GM21515 (cell line): ENCODE measurements around the gene DND1.
"Not testable (repeated sequence)": the region's sequence is repeated elsewhere in the genome, so short reads cannot be mapped to it uniquely, and the experiment has no call there.

Experiments used
- ATAC-seq: cut with Tn5 transposase; IDR thresholded peaks from one replicate; pipeline ENCODE4 v1.9.1; 2021; ENCODE audit not compliant: unreplicated experiment

Gene DND1

DNA sequence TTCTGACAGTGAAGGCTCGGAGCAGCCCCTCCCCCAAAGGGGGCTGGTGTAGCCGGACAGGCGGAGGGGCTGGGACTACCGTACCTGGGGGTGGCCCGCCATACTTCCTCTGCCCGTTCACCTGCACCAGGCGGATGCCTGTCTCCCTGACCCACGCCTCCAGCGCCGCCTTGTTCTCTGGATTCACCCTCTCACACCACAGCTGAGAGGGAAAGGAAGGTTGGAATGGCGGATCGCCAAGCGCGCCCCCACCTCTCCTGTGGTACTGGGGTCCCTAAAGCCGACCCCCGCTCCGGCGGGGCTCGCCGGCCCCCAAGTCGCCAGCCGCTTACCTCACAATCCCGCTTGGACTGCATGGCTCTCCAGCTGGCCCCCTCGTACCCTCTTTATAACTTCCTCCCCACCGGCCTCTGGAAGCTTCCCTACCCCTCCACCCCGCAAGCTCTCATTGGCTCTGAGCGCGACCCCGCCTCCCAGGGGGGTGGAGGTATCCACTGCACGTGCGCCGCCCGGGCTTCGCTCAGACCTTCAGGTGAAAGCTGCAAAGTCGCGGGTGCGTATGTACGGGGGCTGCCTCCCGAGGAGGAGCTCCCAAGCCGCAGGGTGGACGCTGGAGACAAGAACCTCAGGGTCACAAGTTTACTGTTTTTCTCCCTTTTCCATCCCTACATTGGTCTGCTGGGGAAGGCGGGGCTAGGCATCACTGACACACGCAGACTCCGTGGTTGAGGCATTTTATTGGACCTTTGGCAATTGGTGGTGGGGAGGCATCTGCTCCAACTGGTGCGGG is at the start of gene DND1:
Gene DND1 (minus strand): TSS at position 390 of the 790 bp plus-strand sequence. CDS start 34 bp downstream, at position 356.
- no peak for ATAC-seq

DNA sequence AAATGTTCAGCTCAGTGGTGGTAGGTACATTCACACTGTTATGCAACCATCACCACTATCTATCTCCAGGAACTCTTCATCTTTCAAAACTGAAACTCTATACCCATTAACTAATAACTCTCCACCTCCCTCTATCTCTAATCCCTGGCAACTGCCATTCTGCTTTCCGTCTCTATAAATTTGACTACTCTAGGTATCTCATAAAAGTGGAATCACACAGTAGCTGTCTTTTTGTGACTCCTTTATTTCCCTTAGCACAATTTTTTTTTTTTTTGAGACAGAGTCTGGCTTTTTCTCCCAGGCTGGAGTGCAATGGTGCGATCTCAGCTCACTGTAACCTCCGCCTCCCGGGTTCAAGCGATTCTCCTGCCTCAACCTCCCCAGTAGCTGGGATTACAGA is 48.0 kb upstream of the DND1 start:
- ATAC-seq: not testable (repeated sequence)

DNA sequence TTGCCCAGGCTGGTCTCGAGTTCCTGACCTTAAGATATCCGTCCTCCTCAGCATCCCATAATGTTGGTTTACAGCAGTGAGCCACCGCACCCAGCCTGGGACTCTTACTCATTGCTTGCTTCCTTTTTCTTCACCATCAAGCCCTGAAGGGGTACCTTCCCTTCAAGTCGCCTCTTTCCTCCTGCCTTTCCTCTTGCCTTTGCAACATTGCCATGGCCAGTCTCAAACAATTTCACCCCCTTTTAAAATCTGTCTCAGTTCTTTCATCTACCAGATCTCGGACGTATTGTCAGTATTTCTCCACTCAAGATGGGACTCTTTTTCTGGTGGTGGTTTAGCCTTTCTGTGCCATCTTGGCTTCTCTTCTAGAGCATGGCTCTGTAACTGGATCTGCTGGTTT is 47.4 kb upstream of the DND1 start:
- not testable (repeated sequence) for ATAC-seq

DNA sequence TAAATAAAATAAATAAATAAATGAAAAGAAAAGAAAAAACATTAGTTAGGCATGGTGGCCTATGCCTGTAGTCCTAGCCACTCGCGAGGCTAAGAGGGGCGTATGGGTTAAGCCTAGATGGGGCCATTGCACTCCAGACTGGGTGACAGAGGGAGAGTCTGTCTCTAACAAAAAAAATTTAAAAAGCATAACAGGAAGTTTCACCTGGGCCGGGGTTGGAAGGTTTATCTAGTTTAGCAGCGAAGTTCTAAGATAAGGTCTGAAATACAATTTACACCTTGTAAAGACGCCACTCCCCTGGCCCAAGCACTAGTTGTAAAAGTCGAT is 44.9 kb upstream of the DND1 start:
- no peak for ATAC-seq

DNA sequence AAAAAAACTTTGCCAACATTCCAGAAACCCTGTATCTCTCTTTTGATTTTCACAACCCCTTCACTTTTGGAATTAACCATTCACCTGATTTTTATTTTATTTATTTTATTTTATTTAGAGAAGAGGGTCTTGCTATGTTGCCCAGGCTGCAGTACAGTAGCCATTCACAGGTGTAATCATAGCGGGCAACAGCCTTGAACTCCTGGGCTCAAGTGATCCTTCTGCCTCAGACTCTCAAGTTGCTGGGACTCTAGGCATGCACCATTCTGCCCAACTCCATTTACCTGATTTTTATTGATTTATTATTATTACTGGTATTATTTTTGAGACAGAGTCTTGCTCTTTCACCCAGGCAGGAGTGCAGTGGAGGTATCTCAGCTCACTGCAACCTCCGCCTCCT is 42.9 kb upstream of the DND1 start:
- not testable (repeated sequence) for ATAC-seq

DNA sequence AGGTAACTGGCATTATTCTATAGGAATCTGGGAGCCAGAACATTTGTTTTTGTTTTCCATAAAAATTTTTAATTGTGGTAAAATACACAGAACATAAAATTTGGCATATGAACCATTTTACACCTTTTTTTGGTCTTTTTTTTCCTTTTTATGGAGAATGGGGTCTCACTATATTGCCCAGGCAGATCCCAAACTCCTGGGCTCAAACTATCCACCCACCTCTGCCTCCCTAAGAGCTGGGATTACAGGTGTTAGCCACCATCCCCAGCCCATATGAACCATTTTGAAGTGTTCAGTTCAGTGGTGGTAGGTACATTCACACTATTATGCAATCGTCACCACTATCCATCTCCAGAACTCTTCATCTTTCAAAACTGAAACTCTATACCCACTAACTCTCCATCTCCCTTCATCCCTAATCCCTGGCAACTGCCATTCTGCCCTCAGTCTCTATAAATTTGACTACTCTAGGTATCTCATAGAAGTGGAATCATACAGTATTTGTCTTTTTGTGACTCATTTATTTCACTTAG is 40.3 kb upstream of the DND1 start:
- no peak for ATAC-seq

DNA sequence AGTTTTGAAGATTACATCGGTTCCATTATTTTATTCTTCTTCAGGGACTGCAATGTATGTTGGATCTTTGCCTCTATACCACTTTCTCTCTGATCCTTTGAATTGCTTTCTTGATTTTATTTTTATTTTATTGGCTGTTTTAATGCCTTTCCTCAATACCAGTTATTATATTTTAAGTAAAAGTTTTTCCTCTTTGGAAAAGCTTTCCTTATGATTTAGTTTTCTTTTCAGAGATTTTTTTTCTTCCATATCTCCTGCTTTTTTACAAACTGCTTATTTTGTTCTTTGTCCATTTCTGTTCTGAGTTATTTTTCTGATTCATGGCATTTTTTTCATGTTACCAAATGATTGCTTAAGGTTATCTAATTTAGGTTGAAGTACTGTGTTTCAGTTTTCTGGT is 38.4 kb upstream of the DND1 start:
- ATAC-seq: no peak

DNA sequence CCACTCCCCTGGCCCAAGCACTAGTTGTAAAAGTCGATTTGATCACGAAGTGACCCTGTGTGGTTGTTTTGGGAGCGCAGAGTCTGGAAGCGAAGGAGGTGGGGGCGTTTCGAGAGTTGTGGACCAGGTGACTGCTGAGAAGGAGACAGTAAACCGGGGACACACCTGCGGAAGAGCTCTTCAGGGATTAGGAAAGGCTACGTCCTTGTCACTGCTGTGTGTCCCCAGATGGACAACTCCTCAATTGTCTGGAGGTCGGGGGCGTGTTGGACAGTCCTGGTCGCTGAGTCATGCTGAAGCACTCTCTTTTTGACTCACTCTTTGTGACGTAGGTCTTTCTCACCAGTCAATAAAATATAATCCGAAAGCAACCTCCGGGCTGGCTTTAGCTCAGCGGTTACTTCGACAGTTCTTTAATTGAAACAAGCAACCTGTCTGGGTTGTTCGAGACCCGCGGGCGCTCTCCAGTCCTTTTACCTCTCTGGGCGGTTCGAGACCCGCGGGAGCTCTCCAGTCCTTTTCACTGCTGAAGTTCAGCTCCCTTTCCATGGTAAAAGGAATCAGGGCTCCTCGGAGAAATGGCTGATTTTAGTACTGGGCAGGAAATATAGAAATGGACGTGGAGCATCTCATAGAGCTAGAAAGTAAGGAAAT is 37.6 kb upstream of the DND1 start:
- ATAC-seq: peak; percentile 90

DNA sequence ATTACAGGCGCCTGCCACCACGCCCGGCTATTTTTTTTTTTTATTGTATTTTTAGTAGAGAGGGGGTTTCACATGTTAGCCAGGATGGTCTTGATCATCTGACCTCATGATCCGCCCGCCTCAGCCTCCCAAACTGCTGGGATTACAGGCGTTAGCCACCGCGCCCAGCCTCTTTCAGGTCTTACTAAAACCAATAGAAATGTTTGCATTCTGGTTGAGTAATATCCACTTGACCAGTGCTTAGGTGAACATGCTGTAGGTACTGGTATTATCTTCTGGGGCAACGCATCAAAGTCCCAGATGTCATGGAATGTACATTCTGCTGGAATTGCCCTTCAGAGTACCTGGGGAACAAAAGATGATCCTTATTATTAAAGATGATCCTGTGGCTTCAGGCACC is 35.4 kb upstream of the DND1 start:
- ATAC-seq: not testable (repeated sequence)

DNA sequence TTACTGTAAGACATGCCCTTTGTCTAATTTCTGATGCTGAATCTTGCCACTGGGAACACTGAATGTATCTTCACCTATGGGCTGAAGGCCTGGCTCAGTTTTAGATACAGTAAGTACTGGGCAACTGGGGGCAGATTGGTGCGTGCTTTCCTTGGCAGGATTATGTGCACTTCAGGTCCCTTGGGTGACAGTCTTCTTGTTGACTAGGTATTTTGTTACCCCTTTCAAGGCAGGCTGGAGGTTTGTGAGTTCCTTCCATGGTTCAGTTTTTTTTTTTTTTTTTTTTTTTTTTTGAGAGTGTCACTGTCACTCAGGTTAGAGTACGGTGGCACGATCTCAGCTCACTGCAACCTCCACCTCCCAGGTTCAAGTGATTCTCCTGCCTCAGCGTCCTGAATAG is 34.4 kb upstream of the DND1 start:
- no peak for ATAC-seq

DNA sequence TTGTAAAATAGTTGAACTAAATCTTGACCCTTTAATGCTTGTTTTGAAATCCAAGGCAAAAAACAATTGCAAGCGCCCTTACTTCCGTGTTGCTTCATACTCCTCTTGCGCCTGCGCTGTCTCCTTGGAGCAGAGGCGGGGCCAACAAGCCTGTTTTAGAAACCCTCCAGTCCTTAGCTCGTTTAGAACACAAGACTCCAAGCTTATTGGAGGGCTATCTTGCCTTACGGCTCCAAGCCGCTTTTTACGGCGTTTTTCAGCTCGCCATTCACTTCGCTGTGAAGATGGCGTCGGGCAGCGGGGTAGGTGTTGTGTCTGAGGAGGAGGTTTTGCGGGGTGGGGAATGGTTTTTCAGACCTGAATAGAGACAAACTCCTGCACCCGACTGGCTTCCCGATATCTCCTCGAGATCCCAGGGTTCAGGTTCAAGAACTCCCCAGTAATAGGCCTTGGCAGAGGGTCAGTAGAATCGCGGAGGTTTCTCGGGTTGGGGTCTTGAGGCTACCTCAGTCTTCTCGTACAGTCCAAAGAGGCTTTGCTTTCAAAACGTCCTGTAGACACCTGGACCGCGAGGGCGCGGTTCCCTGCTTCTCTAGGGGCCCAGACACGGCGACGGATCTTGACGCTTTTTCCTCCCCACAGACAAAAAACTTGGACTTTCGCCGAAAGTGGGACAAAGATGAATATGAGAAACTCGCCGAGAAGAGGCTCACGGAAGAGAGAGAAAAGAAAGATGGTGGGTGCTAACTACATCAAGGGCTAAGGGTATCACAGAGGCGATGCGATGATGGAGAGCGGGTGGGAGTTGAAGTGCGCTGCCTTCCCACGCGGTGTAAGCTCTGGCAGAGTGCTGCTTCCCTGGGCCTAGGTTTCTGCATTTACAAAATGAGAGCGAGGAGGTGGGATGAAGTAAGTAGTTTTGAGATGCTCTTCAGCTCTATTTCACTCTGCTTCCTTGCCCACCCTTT is 27.1 kb upstream of the DND1 start, which contains the start of gene ZMAT2:
Gene ZMAT2 (plus strand): TSS at position 271 of the 968 bp plus-strand sequence. CDS start 14 bp downstream, at position 285.
- peak; percentile 91 for ATAC-seq

DNA sequence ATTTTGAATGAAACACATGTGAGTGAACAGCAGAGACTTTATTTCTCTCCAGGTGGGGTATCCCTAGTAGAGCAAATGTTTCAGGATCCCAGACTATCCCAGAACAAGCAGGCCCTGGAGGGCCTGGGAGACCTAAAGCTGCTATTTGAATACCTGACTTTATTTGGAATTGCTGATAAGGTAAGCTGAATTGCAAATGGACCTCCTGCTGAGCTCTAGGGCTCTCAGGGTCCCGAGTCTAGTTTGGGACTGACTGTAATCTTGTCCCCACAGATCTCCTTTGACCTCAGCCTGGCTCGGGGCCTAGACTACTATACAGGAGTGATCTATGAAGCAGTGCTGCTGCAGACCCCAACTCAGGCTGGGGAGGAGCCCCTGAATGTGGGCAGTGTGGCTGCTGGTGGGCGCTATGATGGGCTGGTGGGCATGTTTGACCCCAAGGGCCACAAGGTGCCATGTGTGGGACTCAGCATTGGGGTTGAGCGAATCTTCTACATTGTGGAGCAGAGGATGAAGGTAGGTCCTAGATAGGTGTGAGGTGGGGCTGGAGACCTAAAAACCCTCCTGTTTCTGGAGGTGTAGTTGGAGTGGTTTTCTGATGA is 23.6 kb upstream of the DND1 start:
- ATAC-seq: no peak

DNA sequence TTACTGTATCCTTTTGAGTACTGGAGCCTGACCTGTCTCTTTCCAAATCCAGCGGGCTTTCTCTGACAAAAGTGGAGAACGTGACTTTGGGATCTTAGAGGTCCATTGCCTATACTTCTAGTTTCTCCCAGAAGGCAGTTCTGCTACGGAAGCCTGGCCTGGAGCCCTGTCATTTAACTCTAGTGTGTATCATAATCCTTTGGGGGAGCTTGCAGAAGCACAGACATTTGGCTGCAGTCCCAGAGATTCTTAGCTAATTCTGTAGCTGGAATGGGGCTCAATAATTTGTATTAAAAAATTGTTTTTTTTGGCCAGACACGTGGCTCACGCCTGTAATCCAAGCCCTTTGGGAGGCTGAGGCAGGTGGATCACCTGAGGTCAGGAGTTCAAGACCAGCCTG is 20.9 kb upstream of the DND1 start:
- no peak for ATAC-seq

DNA sequence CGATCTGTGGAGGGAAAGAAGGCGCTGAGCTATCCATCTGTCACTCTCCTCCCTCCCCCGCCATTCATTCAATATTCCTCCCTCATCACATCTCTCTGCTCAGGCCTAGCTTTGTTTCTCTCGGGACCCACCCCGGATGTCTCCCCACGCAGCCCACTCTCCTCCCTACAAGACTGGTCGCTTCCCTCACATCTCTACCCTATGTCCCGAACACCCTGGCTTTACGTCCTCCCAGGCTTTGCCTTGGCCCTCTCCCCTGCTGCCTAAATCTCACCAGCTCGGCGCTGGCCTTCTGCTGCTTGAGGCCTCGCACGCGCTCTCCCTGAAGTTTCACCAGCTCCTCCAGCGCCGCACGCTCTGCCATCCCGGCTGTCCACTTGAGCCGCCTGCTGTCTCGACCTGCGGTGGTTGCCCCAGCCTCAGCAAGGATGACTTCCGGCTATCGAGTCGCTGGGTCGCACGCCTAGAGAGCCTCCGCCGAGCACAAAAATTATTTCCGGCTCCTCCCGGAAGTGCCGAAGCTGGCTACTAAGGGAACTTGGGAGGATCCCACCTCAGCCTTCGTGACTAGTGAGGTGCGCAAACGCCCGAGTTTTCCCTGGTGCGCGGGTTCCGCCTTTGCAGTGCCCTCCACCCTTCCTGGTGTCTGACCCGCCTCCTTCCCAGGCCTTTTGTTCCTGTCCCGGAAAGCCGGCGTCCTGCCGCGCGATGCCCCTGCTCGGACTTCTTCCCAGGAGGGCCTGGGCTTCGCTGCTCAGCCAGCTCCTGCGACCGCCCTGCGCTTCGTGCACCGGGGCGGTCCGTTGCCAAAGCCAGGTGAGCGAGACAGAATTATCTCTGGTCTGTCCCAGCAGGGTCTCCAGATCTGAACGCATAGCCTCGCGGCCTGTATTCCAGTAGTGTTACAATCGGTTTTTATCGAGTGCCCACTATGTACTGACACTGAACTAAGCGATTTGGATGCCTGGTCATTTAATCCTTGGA is 17.9 kb upstream of the DND1 start, which contains the start of the genes HARS1 and HARS2:
Gene HARS1 (minus strand): TSS at position 430 of the 984 bp plus-strand sequence. CDS start 66 bp downstream, at position 364.
Gene HARS2 (plus strand): TSS at position 515 of the 984 bp plus-strand sequence. CDS start 194 bp downstream, at position 709.
- peak; percentile 96 for ATAC-seq

DNA sequence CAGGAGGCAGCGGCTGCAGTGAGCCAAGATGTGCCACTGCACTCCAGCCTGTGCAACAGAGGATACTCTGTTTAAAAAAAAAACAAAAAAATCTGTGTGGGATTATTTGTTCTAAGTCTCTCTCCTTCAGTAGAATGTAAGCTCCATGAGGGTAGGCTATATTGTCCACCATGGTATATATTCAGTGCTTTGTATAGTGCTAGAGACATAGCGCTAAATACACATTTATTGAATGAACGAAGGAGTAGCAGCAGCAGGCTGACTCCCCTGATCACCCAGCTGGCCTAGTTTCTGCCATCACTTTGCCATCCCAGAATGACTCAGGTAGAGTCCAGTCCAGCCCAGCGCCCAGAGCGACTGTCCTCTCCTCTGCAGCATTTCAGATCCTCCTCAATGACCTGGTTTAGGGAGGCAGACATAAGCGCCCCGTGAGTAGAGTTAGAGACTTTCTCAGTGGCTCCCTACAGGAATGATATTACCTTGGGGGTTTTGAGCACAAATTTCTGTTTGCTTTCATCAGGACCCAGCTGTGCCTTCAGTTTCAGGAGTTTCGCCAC is 17.1 kb upstream of the DND1 start:
- peak; percentile 3 for ATAC-seq

DNA sequence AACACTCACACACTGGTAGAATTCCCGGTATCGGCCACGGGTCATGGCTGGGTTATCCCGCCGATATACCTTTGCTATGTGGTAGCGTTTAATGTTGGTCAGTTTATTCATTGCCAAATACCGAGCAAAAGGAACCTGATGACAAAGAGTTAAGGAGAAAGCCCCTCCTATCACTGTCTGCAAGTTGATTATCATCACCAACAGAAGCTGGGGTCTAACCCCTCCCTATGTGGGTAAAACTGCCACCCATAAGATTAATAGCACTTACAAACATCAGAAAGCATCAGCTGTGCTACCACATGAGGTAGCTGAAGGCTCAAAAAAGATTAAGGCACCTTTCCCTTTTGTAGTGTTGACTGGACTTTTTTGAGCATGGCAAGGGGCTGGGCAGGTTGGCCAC is 5.6 kb upstream of the DND1 start:
- no peak for ATAC-seq

DNA sequence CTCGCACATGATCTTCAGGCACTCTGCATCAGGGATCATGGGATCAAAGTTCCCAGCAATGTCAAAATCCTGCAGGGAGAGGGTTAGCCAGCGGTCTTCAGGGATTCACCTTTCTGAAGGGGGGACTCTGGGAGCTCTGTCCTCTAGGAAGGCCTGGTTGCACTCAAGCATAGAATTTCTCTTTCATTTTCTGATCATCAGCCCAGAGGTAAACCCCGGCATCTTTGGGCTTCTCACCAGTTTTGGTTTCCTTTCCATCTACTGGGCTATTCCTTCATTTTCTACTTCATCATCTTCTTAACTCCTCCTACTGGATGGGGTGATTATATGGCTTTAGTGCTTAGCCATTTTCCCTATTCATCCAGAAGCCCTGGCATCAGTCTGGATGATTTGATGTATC is 4.6 kb upstream of the DND1 start:
- ATAC-seq: no peak

DNA sequence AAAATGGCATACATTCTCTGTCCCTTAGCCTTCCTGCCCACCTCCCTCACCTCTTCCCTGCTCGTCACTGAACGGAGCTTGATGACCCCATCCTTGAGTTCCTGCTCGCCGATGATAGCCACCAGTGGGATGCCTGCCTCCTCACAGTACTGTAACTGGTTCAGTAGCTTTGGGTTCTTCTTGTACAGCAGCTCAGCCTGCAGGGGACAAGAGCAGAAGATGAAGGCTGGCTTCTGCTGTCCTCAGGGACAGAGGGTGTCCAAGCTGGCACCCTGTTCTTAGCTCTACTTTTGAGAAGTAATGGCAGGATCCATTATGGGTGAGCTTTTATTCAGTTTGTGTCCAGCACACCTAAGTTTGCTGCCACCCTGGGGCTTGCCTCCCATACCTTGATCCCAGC is 1.3 kb upstream of the DND1 start:
- no peak for ATAC-seq

DNA sequence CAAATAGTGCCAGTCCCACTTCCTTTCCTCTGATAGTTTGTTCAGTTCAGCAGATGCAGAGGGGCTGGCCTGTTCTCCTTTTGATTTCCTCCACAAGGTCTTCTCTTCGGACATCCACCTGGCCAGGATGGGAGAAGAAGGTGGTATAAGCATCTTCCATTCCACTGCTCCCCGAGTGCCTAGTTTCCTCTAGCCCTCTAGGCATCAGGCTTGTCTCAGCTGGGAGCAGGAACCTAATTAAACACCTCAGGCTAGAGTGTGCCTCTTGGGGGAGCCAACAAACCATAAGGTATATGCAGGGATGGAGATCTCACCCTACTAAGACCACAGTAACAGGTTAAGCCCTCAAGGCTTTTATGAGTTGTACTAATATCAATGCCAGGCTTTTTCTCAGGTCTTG is 835 bp upstream of the DND1 start:
- ATAC-seq: no peak
